NCI-H748 treated with DMSO at 0.1 percent for 48 hours (cell line): ENCODE results near the gene LAMTOR2.
"Not testable (repeated sequence)": the region's sequence is repeated elsewhere in the genome, so short reads cannot be mapped to it uniquely, and the experiment has no call there.

Experiments
- DNase-seq: peaks from one replicate; lab custom pipeline; 2025; lab: John Stamatoyannopoulos, UW

Gene LAMTOR2

DNA sequence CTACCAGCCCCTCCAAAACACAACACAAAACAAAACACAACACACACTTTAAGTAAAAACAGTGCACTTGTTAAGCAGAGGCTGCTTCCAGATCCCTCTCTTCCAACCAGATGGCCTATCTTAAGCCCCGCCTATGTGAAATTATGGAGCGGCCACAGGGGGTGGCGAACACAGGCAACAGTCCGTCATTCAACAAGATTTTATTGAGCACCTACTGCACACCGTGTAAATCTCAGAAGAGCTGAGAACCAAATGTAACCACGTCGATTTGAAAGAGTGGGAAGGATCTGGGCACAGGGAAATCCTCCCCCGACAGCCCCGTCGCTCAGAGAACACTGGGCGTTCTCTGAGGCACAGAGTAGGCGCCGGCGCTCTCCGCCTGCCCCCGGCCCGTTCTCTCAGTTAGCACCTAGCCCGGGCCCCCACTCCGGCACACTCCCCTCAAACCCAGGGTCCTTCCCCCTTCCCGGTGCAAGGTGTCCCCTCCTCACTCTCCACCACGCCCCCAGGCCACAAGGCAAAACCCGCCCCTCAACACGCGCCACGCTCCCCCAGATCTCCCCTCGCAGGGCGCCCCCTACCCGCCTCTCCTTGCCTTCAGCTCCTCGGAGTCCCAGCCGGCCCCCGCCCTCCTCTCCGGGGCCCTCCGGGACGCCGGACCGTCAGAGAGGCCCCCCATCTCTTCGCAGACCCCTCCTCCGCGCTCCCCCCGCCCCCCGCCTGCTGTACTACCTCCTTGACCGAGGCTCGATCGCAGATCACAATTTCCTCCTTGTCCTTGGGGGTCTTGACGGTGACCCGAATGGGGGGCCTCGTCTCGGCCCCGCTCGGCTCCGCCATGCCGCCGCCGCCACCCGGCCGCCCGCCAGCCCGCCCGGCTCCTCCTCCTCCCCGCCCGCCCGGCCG, 1.5 kb upstream of the LAMTOR2 start:
- peak; percentile 31 for DNase-seq

DNA sequence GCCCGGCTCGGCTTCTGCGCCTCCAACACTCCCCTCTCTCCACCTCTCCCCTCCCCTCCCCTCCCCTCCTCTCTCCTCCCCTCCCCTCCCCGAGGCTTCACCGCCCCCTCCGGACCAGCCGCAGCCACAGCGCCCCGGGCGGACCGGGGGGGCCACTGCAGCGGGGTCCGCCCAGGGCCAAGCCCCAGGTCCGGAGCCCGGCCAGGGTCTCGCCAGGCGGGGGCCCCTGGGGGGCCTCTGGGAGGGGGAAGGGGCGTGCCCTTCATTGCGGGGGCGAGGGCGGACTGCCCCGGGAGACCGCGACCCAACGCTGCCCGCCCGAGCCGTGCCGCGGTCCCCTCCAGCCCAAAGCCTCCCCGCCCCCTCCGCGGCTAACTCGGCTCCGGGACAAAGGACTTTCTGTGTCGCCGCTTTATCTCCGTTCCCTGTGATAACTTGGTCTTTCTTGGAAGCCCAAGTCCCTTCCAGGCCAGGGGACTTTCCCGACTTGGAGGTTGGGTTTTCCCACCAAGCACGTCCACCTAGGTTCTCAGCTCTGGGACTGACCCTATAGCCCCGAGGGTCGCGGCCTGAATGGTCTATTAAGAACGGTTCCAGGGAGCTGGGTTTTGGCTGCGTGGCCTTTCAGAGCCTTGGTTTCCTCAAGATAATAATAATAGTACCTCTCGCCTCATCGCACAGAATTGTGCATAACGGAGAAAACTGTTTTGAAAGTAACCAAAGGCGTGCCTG, 648 bp upstream of the LAMTOR2 start, which contains the start of gene UBQLN4:
TSS of gene UBQLN4 (minus strand) at position 31 of the 732 bp plus-strand sequence. CDS start 97 bp downstream, outside the sequence.
- DNase-seq = peak; percentile 49

- DNase-seq = no peak
Measured at GRCh38 chr1:156055281-156056048, 883 bp downstream of the LAMTOR2 start.

GRCh38 chr1:156056326-156056849, 1.8 kb downstream of the LAMTOR2 start:
- DNase-seq = no peak

DNA sequence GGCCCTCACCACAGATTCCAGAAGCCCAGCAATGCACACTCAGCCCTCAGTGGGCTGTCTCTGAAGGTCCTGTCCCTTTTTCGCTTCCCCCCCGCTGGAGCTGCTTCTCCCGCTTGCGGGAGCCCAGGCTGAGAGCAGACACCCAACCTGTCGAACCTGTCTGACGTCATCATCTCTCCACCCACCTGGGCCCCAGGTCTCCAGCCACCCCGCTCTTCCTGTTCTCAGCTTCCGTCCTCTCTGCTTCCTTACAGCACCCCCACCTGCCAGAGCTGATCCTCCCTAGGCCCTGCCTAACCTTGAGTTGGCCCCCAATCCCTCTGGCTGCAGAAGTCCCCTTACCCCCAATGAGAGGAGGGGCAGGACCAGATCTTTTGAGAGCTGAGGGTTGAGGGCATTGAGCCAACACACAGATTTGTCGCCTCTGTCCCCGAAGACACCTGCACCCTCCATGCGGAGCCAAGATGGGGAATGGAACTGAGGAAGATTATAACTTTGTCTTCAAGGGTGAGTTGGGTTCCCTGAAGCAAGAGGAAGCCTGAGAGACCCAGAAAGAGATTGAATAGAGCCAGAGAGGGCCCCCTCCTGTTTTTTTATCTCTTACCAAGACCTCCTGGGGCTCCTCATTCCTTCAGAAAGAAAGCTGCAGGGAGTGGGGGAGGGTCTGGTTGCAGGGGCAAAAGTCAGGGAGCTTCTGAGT, 6.5 kb downstream of the LAMTOR2 start, which contains the start of gene RAB25:
TSS of gene RAB25 (plus strand) at position 224 of the 700 bp plus-strand sequence. CDS start at position 465, 241 bp downstream.
- peak; percentile 5 for DNase-seq

DNA sequence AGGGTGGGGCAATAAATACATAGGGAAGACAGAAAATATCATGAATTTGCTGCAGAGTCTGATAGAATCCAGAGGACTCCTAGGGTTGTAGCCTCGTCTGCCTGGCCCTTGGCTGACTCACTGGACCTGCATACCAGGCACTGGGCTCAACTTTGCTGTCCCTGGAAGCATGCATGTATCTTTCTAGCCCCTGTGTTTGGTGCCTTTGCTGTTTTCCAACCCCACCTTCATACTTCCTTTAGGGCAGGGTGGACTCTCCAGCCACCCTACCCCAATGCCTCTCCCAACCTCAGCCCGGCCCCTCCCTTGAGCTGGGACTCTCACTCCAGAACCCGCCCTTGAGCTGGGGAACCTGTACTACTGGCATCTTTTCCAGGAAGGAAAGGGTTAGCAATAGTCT, 7.6 kb downstream of the LAMTOR2 start:
- DNase-seq = no peak

GRCh38 chr1:156063997-156064285, 9.4 kb downstream of the LAMTOR2 start:
- no peak for DNase-seq

DNA sequence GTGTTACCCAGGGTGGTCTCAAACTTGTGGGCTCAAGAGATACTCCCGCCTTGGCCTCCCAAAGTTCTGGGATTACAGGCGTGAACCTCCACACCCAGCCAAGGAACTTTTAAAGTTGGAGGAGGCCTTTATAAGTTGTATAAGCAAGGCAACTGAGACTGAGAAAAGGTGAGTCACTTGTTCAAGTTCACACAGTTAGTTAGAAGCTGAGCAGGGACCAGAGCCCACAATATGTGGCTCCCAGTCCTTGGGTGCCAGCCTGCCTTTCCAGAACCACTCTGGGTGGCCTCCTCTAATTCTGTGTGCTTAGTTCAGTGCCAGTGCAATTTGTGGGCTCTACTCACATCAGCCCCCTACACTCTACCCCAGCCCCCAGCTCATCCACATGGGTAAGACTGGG, 10.0 kb downstream of the LAMTOR2 start:
- DNase-seq = no peak

DNA sequence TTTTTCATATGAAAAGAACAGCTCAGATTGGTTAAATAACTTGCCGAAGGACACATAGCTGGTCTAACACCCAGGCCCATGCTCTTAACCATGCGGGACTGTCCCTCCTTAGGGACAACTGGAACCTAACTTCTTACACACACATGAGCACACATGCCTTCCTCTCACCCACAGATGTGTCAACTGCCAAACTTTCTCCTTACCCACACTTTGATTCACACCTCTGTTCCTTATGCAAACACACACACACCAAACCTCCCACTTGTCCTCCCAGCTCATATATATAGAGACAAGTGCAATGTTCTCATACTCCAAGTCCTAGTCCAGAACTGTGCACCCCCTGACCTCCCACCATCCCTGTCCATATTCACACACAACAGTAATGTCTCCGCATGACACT, 10.6 kb downstream of the LAMTOR2 start:
- no peak for DNase-seq

- DNase-seq = no peak
Measured at GRCh38 chr1:156065871-156066270, 11.3 kb downstream of the LAMTOR2 start.

DNA sequence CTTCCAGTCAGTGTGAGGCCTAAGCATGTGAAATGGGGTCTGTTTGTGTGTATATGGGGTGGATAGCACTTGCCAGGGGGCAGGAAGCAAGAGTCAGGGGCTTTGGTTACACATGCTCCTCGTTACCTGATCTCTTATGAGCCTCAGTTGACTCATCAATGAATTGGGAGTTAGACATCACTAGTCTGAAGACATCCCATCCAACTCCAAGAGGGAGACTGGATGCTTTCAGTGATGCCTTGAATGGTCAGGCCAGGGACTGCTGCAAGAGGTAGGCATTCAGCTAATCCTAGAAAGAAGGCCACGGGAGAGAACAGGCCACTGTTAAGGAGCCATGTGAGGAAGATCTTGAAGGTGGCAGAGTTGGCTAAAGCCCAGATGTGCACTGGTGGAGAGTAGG, 12.7 kb downstream of the LAMTOR2 start:
- no peak for DNase-seq

GRCh38 chr1:156069490-156070455, 15.2 kb downstream of the LAMTOR2 start:
- no peak for DNase-seq

GRCh38 chr1:156070548-156070947, 16.0 kb downstream of the LAMTOR2 start:
- DNase-seq = no peak

GRCh38 chr1:156071332-156071816, 16.8 kb downstream of the LAMTOR2 start:
- DNase-seq = not testable (repeated sequence)

DNA sequence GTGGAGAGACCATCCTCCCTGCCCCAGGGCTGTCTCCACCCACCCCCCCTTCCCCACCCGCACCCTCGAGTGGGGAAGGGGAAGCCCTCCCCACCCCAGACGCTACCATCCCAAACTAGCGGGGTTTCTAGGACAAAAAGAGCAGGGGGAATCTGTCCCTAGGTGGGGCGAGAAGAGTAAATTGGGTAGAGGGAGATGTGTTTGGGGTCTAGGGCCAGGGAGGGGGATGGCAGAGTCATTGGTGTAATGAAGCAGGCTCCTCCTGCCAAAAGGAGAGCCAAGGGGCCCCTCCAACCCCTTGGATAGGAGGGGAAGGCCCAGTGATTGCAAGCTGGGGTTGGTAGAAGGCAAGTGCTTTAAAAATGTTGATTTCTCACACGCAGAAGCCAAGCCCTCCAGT, 17.7 kb downstream of the LAMTOR2 start:
- no peak for DNase-seq

DNA sequence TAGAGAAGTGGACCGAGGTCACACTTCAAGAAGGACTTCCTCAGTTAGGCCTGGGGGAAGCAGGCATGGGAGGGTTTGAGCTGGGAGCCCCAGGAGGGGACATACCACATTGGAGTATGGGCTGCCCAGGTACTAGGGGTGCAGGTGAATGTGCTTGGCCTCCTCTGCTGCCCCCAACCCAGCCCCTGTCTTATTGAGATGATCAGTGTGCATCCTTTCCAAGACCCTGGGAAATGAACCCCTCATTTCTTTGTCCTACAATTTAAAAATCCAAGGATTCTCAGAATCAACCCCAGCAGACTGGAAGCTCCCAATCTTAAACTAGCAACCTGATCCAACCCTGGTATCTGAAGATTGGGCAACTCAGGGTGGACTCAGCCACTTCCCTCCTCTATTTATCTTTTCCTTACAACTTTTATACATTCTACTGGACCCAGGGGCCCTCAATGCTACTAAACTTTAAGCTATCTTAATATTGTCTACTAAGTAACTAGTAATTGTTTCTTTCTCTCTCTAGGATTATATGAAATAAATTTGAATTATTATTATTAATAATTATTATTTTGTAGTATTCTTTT, 18.6 kb downstream of the LAMTOR2 start:
- DNase-seq = no peak

GRCh38 chr1:156073740-156074139, 19.2 kb downstream of the LAMTOR2 start:
- no peak for DNase-seq

- DNase-seq = no peak
Measured at GRCh38 chr1:156074661-156075060, 20.1 kb downstream of the LAMTOR2 start.

- no peak for DNase-seq
Measured at GRCh38 chr1:156075162-156075561, 20.6 kb downstream of the LAMTOR2 start.

DNA sequence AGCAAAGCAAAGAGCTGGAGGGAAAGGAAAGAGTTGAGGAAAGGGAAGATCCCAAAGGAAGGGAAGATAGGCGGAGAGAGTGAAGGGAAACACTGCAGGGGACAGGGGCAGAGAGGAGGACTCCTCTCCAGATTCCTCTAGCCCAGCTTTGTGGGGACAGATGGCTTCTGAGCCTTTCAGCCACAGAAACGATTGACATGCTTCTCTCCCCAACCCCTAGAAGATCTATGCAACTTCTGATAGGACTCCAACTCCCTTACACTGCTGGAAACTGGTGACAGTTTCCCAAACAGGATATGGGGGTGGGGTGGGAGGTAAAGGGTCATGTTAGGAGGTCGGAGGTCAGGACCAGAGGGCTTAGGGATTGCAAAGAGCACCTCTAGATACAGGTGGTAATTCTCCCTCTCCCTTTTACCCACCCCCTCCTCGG, 21.2 kb downstream of the LAMTOR2 start:
- no peak for DNase-seq
